ENCODE data around the gene D2HGDH. TPM values are rescaled to one million over a fixed set of nuclear protein-coding genes. Genes with fewer than 3 reads are reported as not detected.

Gene D2HGDH
- total and polyA plus RNA-seq, 9 of the 15 experiments (the other 6 are each of a cell fraction or from before 2014, with no cell fraction given), result 0.39 to 30.8 (median 10.3) TPM

- Histone ChIP-seq H3K4me2 (ENCODE audit: insufficient read depth, low read length) (no peak overlapping the region), H3K27me3 (ENCODE audit: control insufficient read depth in 2 of 2, insufficient read depth in 2 of 2, low read length in 2 of 2) (no peaks in the 10 kb centered on the region), H3K9ac (ENCODE audit: insufficient read depth in 1 of 2, low read depth in 2 of 2, low read length in 2 of 2) (no peak overlapping the region), H3K9me1 (ENCODE audit: control insufficient read depth, insufficient read depth, low read length) (no peaks in the 10 kb centered on the region), H3K27ac (ENCODE audit: extremely low read depth, low read depth, low read length) (no peak overlapping the region), H2AFZ (ENCODE audit: low read depth, low read length) (no peak overlapping the region), H3K9me3 (replicated peaks; ENCODE audit: control insufficient read depth, insufficient read depth, low read depth, low read length) (no peaks in the 10 kb centered on the region), H3K4me3 (no peak overlapping the region), H3K4me1 (replicated peaks in 1 of 2; ENCODE audit: control insufficient read depth in 2 of 2, insufficient read depth in 2 of 2, low read length in 2 of 2) (peaks cover 4 to 56% of the 10 kb centered on the region in 2 experiments), H4K20me1 (replicated peaks; ENCODE audit: control insufficient read depth, insufficient read depth, low read length) (no peaks in the 10 kb centered on the region), H3K36me3 (ENCODE audit: control insufficient read depth, insufficient read depth, low read length) (no peaks in the 10 kb centered on the region), H3K79me2 (ENCODE audit: control insufficient read depth, insufficient read depth, low read length) (no peaks in the 10 kb centered on the region)
- no TSS peak for BruUV-seq (replicated peaks)
- no peak for TF ChIP-seq TSHZ1 (CRISPR knock-in tag; IDR thresholded peaks at IDR 0.05)
- TF ChIP-seq ZNF175 (CRISPR knock-in tag; IDR thresholded peaks at IDR 0.05; ENCODE audit: low read depth), result no peak
- TF ChIP-seq RBBP5 (IDR thresholded peaks at IDR 0.05; ENCODE audit: borderline replicate concordance, insufficient read depth, low read length, poor library complexity, severe bottlenecking), result no peak
- TF ChIP-seq, protein P1, sequence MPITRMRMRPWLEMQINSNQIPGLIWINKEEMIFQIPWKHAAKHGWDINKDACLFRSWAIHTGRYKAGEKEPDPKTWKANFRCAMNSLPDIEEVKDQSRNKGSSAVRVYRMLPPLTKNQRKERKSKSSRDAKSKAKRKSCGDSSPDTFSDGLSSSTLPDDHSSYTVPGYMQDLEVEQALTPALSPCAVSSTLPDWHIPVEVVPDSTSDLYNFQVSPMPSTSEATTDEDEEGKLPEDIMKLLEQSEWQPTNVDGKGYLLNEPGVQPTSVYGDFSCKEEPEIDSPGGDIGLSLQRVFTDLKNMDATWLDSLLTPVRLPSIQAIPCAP (CRISPR knock-in tag; IDR thresholded peaks at IDR 0.05; ENCODE audit: borderline replicate concordance), result no peak
- no peak for TF ChIP-seq ZNF184 (CRISPR knock-in tag; IDR thresholded peaks at IDR 0.05)
- no peak for TF ChIP-seq ASH1L (IDR thresholded peaks at IDR 0.05; ENCODE audit: borderline replicate concordance, low read depth, partially characterized antibody)
- no peak for TF ChIP-seq BACH1 (tag; IDR thresholded peaks at IDR 0.05)
- TF ChIP-seq ZNF121 (CRISPR knock-in tag; conservative IDR thresholded peaks at IDR 0.05), result no peak
- no peak for TF ChIP-seq CREB3L1 (IDR thresholded peaks at IDR 0.05; ENCODE audit: borderline replicate concordance, low read depth)
- no peak for TF ChIP-seq BRD4 (IDR thresholded peaks at IDR 0.05)
- no peak for TF ChIP-seq POLR2AphosphoS2 (IDR thresholded peaks at IDR 0.05; ENCODE audit: low read length)
- TF ChIP-seq NCOR1 (IDR thresholded peaks at IDR 0.05), result no peak
- ATAC-seq (no peak), FAIRE-seq (no peak), DNase-seq (ENCODE audit: extremely low read depth in 1 of 4, low spot score in 3 of 4) (no peak)
- in situ Hi-C loops (cut with MboI), result no loop called here
- intact Hi-C loops (cut with micrococcal nuclease), result no loop called here
- CTCF ChIA-PET (ENCODE audit: low intra/inter-chr PET ratio), result no interaction called here
- POLR2A ChIA-PET, result interaction anchor here (0.7 kb wide), 1 partner anchor 112 kb away, joined by 3 read pairs; no protein-coding TSS in a partner anchor
- 56% methylated on average over 14 of the region's 28 CpGs for WGBS (ENCODE audit: insufficient coverage, low coverage, missing lambda C conversion rate)
Measured at GRCh38 chr2:241810307-241811200, 76.1 kb downstream of the D2HGDH start.
